Measurements from ENCODE around the gene CCR7.

CCR7 gene

DNA sequence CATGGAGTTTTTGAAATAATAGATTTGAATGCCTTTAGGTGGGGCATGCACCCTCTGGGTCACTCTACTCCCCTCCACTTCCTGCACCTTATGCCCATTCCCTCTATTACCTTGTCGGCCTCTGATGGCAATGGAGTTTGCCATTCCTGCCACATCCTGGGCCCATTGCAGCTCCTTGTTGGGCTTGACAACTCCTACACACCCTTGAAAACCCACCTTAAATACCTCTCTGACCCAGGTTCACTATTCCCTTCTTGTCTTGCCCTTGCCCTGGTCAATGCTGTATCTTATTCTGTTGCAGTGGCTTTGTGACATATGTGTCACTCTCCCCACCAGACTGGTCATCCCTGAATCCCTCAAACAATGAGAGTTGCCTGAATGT lies 2.4 kb downstream of the CCR7 start:
- no peak for DNase-seq (ENCODE audit: low read depth in 2 of 2)

DNA sequence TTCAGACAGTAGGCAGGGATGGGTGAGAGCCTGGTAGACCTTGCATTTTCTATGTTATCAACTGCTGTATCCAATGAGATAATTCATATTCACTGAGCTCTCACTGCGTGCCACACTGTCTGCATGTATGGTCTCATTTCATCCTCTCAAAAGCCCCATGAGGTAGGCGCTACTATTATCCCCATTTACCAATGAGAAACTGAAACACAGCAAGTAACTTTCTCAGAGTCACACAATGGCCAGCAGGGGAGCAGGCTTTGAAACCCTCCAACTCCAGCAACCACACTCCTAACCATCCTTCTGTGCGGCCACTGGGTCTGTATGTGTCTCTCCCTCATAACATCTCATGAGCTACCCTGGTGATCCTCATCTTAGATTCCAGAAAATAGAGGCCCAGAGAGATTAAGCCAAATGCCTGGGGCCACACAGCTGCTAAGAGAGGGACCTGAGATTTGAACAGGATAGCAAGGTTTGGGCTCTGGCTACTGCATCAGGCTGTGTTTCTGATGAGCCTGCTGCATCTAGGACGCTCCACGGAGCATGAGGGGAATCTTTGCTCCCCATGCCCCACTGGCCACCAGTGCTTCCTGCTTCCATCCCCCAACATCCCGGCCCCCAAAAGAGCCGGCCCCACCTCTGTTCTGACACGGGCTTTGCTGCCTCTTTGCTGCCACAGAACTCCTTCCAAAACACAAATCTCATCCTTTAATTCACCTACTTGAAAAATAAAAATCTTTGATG lies 3.2 kb downstream of the CCR7 start:
- no peak for DNase-seq (ENCODE audit: low read depth in 2 of 2)

GRCh38 chr17:40561294-40561870 lies 3.9 kb downstream of the CCR7 start:
- DNase-seq (ENCODE audit: low read depth in 2 of 2), result no peak

DNA sequence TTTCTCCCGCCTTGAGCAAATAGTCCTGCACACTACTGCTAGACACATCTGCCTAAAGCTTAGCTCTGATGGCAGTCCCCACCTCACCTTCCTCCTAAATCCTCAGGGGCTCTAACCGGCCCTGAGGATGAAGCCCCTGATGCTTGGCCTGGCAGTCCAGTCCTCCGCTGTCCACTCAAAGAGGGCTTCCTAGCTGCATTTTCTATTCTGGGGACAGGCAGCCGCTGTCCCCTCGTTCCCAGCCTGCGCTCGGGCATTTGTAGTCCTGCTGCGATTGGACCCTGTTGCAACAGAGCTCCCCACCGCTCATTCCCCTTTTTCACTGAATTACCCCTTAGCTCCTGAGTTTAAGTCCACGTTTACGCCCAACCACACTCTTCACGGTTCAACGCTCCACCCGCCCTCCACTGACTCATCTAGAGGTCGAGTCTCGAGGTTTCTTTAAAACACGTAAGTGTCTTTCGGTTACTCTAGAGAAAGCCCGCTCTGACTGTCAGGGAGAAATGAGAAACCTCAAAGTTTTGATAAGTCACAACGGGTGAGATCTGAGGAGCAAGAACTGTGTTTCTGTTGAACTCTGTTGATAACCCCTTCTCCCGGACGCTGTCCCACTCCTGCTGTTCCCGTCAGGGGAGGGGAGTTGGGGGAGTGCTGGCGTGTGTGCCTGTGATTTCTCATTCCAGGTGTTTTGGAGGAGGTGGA lies 4.5 kb downstream of the CCR7 start:
- DNase-seq (ENCODE audit: low read depth in 2 of 2), result no peak

- peak; percentile 68 to 71 for DNase-seq (ENCODE audit: low read depth in 2 of 2)
Observed at GRCh38 chr17:40559954-40560591, 5.2 kb downstream of the CCR7 start.

DNA sequence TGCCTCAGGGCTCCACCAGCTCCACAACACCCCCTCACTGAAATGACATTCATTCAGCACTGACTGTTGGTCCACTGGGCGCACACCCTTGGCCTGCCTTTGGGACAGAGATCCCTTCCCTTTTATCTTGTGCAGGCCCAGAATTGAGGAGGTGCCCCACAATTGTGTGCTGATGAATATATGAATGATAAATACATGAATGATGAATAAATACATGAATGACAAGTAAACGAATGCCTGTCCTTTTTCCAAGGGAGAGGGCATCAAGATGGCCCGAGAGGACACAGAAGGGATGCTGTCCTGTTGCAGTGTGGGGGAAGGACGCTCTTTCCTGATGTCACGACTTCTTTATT lies 5.7 kb downstream of the CCR7 start:
- no peak for DNase-seq (ENCODE audit: low read depth in 2 of 2)

DNA sequence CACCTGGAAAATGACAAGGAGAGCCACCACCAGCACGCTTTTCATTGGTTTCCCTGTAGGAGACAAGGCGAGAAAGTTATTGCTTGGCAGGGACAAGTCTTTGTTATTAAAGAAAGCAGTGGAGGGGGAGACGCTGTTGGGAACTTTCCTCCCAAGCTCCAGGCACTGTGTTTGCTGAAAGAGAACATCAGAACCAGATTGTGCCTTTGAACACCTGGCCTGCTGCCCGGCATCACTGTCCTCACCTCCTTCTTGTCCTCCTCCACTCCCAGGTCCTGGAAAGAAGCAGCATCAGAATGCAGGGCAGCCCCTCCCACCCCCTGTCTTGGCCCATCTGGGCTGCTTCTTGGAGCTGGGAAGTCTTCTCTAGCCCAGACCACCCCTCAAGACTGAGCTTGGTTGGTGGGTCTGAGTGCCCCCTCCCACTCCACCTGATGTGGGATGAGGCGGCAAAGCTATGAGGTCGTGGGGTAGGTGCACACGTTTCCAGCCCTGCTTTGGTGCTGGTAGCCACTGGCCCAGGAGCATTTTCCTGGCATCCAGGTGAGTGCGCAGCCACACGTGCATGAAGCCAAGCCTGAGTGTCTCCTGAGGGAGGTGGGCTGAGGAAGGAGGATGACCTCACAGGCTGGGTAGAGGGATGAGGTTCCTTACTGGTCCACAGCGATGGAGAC lies 6.2 kb downstream of the CCR7 start:
- DNase-seq (ENCODE audit: low read depth in 2 of 2), result no peak

- no peak for DNase-seq (ENCODE audit: low read depth in 2 of 2)
Observed at GRCh38 chr17:40558300-40558889, 6.9 kb downstream of the CCR7 start.

DNA sequence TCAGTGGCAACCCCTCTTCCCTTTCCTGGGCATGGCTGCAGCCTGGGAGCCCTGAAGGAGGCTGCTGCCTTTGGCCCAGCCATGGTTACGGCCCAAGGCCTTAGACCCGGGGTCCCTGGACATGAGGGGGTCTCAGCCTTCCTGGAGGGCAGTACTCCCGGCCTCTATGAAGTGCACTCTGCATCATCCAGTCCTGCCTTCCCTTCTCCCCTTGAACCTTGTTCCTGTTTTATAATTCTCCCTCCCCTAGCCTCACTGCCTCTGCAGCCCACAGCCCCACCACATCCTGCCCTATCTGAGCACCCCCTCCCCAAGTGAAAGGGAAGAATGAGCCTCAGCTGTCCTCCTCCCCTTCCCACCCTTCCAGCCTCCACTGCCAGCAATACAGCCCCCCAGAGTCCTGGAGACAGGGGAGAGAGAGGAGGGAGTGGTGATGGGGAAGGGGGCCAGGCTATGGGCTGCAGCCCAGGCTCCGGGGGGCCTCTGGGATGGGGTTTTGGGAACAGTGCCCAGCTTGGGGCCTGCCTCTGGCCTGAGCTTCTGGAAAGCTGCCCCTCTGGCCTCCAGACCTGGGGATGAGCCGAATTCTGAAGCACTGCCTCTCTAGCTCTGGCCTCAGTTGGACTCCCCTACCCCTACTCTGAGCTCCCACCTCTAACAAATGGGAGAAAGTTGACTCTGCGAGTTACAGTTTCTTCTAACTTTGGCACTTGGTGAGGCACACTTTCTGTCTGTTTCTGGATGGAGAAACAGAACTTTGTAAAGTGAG lies 7.6 kb downstream of the CCR7 start:
- no peak for DNase-seq (ENCODE audit: low read depth in 2 of 2)

- DNase-seq (ENCODE audit: low read depth in 2 of 2), result no peak
Observed at GRCh38 chr17:40556884-40557414, 8.3 kb downstream of the CCR7 start.

DNA sequence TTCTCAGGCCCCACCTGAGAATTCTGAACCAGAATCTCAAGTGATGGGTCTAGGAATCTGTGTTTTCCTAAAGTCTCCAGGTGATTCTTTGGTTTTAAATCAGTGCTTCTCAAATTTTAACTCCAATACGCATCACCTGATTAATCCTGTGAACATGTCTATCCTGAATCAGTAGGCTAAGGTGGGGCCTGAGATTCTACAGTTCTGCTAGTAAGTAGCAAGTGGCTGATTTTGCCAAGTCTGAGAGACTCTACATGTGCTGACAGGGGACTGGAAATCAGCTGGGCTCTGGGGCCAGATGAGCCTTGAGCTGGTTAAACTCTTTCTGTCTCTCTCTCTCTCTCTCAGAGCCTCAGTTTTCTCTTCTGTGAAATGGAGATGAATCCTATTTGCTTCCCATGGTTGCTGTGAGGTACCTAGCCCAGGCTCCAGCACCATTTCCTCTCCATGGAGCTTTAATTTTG lies 9.0 kb downstream of the CCR7 start:
- DNase-seq (ENCODE audit: low read depth in 2 of 2), result no peak

DNA sequence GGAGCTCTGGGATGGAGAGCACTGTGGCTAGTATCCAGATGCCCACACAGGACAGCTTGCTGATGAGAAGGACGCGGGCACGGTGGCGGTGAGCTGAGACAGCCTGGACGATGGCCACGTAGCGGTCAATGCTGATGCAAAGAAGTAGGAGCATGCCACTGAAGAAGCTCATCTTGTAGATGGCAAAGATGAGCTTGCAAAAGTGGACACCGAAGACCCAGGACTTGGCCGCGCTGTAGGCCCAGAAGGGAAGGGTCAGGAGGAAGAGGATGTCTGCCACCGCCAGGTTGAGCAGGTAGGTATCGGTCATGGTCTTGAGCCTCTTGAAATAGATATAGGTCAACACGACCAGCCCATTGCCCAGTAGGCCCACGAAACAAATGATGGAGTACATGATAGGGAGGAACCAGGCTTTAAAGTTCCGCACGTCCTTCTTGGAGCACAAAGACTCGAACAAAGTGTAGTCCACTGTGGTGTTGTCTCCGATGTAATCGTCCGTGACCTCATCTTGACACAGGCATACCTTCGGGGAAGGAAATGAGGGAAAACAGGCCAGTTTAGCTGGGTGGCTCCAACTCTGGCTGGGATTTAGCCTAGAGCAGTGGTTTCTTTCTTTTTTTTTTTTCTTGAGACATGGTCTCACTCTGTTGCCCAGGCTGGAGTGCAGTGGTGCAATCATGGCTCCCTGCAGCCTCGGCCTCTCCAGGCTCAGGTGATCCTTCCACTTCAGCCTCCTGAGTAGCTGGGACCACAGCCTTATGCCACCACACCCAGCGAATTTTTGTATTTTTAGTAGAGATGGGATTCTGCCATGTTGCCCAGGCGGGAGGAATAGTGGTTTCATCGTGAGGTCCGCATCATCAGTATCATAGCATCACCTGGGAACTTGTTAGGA lies 9.7 kb downstream of the CCR7 start:
- no peak for DNase-seq (ENCODE audit: low read depth in 2 of 2)

DNA sequence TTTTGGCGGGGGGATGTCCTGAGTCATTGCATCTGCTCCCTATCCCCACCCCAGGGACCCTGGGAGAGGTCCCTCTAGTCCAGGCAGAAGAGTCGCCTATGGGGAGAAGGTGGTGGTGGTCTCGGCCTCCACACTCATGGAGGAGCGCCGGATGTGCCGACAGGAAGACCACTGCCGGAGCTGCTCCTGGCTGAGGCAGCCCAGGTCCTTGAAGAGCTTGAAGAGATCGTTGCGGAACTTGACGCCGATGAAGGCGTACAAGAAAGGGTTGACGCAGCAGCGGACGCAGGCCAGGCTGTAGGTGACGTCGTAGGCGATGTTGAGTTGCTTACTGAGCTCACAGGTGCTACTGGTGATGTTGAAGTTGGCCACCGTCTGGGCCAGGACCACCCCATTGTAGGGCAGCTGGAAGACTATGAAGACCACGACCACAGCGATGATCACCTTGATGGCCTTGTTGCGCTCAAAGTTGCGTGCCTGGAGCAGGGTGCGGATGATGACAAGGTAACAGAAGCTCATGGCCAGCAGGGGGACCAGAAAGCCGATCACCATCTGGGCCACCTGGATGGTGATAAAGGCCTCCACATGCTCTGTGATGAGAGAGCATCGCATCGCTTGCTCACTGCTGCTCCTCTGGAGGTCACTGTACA lies 10.5 kb downstream of the CCR7 start:
- DNase-seq (ENCODE audit: low read depth in 2 of 2), result no peak

DNA sequence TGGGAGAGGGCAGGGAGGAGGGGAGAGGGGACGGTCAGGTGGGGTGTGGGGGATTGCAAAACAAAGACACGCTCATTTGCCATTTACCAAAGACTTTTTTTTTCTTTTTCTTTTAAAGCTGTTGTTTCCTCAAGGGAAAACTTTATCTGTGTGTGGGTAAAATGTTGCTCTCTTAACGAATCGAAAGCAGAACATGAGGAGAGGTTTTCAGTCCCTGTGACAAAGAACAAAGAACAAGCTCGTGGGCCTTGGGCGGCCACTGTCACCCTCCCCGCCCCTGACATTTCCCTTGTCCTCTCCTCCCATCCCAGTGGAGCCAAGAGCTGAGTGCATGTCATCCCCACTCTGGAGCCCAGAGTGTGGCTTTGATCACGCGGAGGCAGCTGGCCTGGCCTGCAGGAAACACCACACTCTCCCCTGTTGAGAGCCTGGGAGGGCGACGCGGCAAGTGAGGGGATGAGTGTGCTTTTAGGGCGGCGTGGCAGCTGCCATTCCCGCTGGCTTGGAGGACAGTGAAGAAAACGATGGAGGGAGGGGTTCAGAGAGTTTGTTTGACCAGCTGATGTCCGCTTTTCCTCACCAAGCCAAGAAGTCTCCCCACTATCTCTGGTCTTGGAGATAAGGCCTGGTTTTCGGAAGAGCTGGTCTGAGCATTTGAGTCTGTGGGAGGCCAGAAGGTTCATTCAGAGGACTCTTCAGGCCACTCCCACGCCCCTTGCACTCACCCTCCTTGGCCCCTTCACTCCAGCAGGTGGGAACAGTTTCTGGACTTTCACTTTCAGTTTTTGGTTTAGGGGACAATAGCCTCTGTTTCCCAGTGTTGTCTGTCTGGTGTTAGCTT lies 11.4 kb downstream of the CCR7 start:
- DNase-seq (ENCODE audit: low read depth in 2 of 2), result no peak

- DNase-seq (ENCODE audit: low read depth in 2 of 2), result no peak
Observed at GRCh38 chr17:40552806-40553693, 12.2 kb downstream of the CCR7 start.

DNA sequence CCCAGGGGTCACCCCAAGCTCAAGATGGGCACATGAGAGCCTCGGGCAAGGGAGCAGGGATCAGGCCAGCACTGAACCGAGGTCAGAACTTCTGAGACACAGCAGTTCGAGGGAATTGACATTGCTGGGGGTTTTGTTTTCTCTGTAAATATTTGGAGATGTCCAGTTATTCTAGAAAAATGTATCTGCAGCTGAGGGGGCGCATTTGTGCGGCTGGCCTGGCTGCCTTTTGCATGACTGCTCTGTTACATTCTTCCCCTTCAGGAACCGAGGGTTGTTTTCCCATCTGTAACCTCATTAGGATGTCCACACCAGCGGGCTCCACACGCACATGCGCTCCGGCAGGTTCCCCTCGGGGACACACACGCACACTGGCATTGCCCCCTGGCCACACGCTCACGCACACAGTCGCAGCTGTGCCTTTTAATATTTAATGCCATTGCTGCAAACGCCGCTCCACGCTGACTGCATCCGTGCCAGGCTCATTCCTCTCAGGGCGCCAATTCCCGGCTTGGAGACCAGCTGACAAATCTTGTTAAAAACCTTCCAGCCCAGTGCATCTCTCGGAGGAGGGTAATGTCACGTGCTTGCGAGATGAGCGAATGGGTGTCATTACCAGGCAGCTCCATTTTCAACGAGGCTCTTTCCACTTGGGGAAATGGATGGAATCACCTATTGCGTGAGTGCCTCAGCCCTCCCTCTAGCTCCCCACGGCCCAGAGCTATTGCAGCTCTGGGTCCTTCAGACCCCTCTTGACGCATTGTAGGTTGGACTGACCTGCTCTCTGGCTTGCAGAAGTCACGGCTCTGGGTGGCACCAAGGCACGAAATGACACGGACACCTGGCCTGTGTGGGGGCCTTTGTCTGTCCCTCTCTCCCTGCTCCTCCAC lies 13.1 kb downstream of the CCR7 start:
- DNase-seq (ENCODE audit: low read depth in 2 of 2), result no peak

Measured in stimulated activated CD8-positive, alpha-beta memory T cell treated with anti-CD3 and anti-CD28 coated beads, Interleukin-2, amount 100 ng/mL, for 1 hour (primary cell).